Measurements from ENCODE around the gene RAB41.
"Not testable (repeated sequence)": the region's sequence is repeated elsewhere in the genome, so short reads cannot be mapped to it uniquely, and the experiment has no call there.

RAB41 gene

GRCh38 chrX:70281951-70282350 is at the start of gene RAB41:
TSS of gene RAB41 (plus strand) at chrX:70282172. CDS start at chrX:70282218, 46 bp downstream.
- DNase-seq = no peak

GRCh38 chrX:70234355-70234754 is 47.6 kb upstream of the RAB41 start, which contains the start of gene AWAT1:
TSS of gene AWAT1 (plus strand) at chrX:70234655. CDS start at chrX:70234696, 41 bp downstream.
- no peak for DNase-seq

GRCh38 chrX:70240751-70241150 is 41.2 kb upstream of the RAB41 start:
- no peak for DNase-seq

DNA sequence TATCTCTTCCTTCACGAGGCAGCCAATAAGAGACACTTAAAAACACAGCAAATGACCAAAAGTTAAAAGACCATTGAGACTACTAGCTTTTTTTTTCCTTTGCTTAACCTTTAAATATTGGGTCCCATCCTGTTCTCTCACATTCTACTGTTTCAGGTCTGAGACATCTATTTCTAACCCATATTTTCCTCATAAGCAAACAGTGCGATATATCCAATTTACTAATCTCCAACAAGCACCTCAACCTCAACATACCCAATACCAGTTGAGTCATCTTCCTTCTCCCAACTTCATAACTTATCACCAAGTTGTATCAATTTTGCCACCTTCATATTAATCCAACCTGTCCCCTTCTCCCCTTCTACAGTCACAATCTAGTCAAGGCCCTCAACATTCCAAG is 40.5 kb upstream of the RAB41 start:
- no peak for DNase-seq

- not testable (repeated sequence) for DNase-seq
Observed at GRCh38 chrX:70243601-70244000, 38.4 kb upstream of the RAB41 start.

GRCh38 chrX:70244881-70245280 is 37.1 kb upstream of the RAB41 start:
- no peak for DNase-seq

DNA sequence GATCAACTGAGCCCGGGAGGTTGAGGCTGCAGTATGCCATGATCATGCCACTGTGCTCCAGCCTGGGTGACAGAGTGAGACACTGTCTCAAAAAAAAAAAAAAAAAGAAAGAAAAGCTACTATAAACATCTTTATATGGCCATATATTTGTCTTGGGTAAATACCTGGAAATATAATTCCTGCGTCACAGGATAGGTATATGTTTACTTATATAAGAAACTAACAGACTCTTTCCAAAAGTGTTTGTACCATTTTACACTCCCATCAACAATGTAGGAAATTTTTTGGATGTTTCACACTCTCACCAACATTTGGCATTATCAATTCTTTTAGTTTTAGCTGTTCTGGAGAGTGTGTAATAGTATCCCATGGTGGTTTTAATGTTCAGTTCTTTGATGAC is 34.7 kb upstream of the RAB41 start:
- no peak for DNase-seq

DNA sequence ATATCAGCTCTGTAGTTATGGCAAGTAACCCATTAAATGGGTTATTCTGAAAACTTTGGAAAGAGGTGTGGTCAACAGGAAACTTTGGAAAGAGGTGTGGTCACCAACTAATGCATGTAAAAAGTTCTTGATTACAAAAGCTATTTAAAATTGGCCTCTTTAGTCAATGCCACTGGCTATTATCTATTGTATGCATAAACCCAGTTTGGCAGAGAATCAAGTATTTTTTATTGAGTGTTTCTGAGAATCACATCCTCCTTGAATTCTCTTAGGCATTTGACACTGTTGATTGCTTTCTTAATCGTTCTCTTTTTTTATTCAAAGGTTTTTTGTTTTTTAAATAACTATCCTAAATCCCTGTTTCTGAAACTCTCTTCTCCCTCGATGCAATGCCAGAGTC is 29.5 kb upstream of the RAB41 start:
- no peak for DNase-seq

DNA sequence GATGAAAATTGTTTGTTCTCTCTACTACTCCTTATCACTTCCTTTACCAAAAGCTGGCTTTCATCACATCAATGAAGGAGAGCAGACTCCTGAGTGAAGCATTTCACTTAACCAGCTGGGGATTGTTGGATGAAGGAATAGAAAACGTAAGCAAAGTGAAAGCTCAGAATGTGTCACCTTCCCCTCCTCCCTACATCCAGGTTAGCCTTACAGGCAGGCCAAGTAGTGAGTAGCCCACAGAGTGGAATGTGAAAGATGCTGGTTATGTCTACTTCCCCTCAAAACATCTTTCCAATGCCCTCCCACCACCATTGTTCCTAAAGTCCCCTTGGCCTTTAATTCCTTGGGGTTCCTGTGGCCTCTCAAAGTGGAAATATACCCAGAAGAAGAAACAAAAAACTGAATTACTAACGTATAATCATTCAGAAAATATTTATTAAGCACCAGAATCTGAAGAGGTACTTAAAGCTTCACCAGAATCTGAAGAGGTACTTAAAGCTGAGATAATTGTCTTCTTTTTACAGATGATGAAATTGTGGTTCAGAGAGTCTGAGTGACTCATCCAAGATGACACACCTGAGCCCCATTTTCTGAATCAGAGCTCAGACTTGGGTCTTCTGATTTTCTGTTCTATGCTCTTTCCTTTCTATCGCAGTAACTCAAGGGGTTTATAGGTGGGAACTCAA is 28.5 kb upstream of the RAB41 start:
- DNase-seq = no peak

DNA sequence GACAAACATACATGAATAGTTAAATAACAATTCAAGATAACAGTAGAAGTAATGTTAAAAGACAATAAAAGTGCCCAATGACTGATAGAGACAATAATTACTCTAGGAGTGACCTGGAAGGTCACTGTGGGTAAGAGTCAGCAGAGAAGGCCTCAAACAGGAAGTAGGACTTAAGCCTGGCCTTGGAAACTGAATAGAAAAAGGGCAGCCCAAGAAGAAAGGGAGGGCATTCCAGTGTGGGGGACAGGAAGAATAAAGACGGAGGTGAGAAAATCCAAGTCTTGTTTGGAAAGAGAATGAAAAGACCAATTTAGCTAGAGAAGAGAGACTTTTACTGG is 27.9 kb upstream of the RAB41 start:
- no peak for DNase-seq

DNA sequence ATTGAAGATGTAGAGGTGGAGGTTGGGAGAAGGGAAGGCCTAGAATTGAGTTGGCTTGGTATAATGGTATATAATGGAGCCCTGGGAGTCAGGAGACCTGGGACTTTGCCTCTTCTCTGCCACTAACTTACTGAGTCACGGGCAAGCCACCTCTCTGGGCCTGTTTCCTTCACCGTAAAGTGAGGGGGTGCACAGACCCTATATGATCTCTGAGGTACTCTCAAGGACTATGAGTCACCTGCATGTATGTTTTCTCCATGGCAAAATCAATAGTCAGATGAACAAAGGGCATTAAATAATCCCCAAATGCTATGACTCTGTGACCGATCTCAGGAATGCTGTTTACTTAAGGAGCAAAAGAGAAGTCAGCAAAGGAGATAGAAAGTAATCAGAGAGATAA is 27.1 kb upstream of the RAB41 start:
- DNase-seq = no peak

- no peak for DNase-seq
Observed at GRCh38 chrX:70255452-70255851, 26.5 kb upstream of the RAB41 start.

GRCh38 chrX:70257423-70258288 is 24.3 kb upstream of the RAB41 start:
- no peak for DNase-seq

DNA sequence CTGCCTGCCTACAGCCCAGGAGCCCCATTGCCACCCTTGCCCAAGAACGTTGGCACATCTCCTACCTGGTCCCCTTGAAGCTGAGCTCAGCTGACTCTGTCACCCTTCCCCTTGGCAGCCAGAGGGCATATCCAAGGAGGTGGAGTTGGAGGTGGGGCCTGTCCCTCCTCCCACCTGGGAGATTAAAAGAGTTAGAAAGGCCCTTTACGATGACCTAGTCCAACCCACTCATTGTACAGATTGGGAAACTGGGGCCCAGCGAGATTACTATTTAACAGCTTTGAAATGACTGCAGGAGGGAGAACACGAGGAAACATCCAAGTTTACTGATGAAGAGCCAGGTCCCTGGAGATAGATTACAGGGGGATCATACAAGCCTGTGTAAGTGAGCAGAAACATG is 21.9 kb upstream of the RAB41 start, which contains the start of gene P2RY4:
P2RY4 (minus strand) TSS at position 101 of the 400 bp plus-strand sequence. CDS start 580 bp downstream, outside the sequence.
- DNase-seq = no peak

DNA sequence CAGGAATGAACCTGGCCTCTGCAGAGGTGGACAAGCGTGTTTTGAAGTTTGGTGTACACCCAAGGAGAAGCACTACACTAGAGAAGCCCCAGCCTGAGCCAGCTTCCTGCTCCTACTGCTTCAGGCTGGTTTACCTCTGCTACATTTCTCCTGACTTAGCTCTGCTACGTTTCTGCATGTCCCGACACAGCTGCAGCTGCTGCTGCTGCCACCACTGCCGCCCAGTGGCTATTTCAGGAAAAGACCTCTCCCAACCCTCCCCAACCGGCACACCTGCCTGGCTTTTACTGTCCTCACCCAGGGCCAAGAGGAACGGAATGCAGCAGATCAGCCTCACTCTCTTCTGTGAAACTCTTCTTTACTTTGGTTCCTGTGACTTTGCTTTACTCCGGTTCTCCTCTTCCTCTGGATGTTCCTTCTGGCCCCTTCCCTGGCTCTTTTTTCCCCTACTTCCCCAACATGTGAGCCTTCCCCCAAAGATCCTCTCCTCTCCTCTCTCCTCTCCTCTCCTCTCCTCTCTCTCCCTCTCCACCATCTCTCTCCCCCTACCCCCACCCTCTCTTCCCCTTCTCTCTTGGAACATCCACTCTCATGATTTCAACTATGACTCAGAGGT is 18.9 kb upstream of the RAB41 start:
- no peak for DNase-seq

- no peak for DNase-seq
Observed at GRCh38 chrX:70264784-70265183, 17.2 kb upstream of the RAB41 start.

DNA sequence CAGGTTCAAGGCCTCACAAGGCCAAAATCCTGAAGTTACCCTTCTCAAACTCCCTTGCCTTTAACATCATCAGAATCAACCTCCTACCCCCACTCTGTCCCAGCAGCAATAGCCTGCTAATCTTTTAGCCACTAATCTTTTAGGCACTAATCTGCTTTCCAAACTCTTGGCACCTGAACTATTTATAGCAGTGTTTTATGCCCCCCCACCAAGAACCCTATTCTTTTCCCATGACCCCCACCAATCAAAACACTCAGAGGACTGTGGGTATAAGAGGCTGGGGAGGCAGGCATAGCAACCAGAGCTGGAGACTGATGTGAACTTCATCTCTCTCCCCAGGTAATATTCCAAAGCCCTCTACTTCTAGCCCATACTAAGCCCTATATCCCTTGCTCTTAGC is 13.9 kb upstream of the RAB41 start, which contains the start of gene ARR3:
ARR3 (plus strand) TSS at position 301 of the 400 bp plus-strand sequence. CDS start 1,052 bp downstream, outside the sequence.
- no peak for DNase-seq

DNA sequence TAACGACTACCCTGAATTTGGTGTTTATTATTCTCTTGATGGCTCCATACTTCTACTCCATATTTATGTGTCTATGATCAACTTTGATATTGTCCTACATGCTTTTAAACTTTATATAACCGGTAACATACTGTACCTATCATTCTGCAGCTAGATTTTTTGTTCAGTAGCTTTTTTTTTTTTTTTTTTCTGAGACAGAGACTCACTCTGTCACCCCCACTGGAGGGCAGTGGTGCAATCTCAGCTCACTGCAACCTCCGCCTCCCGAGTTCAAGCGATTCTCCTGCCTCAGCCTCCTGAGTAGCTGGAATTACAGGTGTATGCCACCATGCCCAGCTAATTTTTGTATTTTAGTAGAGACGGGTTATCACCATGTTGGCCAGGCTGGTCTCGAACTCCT is 7.9 kb upstream of the RAB41 start:
- not testable (repeated sequence) for DNase-seq

DNA sequence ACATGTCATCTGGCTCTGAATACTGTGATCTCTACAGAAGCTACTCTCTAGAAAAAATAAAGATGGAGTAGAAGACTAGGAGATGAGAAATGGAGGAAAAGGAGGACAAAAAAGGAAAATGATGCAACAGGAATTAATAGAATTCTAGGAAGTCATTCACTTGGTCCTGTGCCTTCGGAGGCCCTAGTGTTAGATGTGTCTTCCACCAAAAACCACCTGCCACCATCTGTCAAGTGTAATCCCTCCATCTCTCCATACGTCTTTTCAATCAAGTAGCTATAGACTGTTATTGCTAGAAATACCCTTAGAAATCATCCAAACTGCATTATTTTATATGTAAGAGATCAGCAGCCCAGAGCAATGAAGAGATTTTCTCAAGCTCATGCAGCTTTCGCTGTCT is 2.9 kb upstream of the RAB41 start:
- no peak for DNase-seq

DNA sequence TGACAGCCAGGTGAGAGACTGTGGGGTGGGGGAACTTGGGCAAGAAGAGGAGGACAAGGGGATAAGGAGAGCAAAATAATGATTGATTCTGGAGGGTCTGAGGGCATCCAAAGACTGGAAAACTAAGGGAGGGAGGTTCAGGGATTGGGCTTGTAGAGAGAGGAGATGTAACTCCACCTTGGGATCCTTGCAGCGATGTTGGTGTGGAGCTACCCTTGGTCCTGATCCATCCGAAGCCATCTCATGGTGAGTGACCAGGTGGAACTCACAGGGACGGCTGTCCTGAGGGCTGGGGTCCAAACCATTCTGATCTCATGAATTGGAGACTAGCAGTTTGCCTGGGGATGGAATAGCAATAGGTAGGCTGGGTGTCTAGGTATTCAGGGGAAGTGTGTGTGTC is 1.4 kb upstream of the RAB41 start:
- no peak for DNase-seq

GRCh38 chrX:70289168-70289792 is 7.3 kb downstream of the RAB41 start:
- no peak for DNase-seq

- peak; percentile 58 for DNase-seq
Observed at GRCh38 chrX:70289793-70290770, 8.1 kb downstream of the RAB41 start, which contains the start of the genes KIF4A and PDZD11. TSS of gene KIF4A (plus strand) at chrX:70290104. CDS start at chrX:70290459, 355 bp downstream. TSS of gene PDZD11 (minus strand) at chrX:70289927. CDS start at chrX:70289341, 586 bp downstream.
